Ecto neural progenitor cell (in vitro differentiated cells): ENCODE results near the gene IRGC.
"Not testable (repeated sequence)": the region's sequence is repeated elsewhere in the genome, so short reads cannot be mapped to it uniquely, and the experiment has no call there.

ENCODE experiments used
- DNase-seq: peaks from one replicate; pipeline ENCODE4 v3.0.0-alpha.2; 2018; ENCODE audit warnings: low spot score

Gene IRGC

GRCh38 chr19:43754503-43755255 is 38.8 kb downstream of the IRGC start, which contains the start of gene SMG9:
TSS of gene SMG9 (minus strand) at chr19:43754962. CDS start at chr19:43750741, 4,221 bp downstream.
- DNase-seq, result peak; percentile 99

- DNase-seq, result peak; percentile 81
These were observed 39.5 kb downstream of the IRGC start for GRCh38 chr19:43755256-43755801.

GRCh38 chr19:43759515-43759914 is 43.6 kb downstream of the IRGC start:
- DNase-seq, result no peak

GRCh38 chr19:43760941-43761340 is 45.1 kb downstream of the IRGC start:
- DNase-seq, result no peak

- no peak for DNase-seq
These were observed 46.9 kb downstream of the IRGC start for GRCh38 chr19:43762814-43763213.

GRCh38 chr19:43763473-43763939 is 47.6 kb downstream of the IRGC start:
- no peak for DNase-seq

- DNase-seq, result not testable (repeated sequence)
These were observed 48.8 kb downstream of the IRGC start for GRCh38 chr19:43764684-43765083.

GRCh38 chr19:43765109-43765876 is 49.4 kb downstream of the IRGC start:
- no peak for DNase-seq

- no peak for DNase-seq
These were observed 50.8 kb downstream of the IRGC start for GRCh38 chr19:43766755-43767043.

GRCh38 chr19:43767316-43767715 is 51.4 kb downstream of the IRGC start:
- DNase-seq, result no peak

- DNase-seq, result no peak
These were observed 51.9 kb downstream of the IRGC start for GRCh38 chr19:43767818-43768217.

GRCh38 chr19:43768273-43769050 is 52.6 kb downstream of the IRGC start:
- no peak for DNase-seq

- DNase-seq, result no peak
These were observed 53.4 kb downstream of the IRGC start for GRCh38 chr19:43769256-43769655.
